Coronary artery (tissue), 2 donors: ENCODE measurements around the gene NBPF3.
A peak's percentile ranks its signal among the peaks of the same experiment; 100 is the strongest.
"Not testable (repeated sequence)": the region's sequence is repeated elsewhere in the genome, so short reads cannot be mapped to it uniquely, and the experiment has no call there.

Source experiments
- DNase-seq: peaks from one replicate; pipeline ENCODE4 v3.0.0-alpha.2; 2017; ENCODE audit warnings: low spot score
- H3K27ac ChIP-seq, 2 donors: fragments of 200-600 bp; sonication (generic); one replicate each; pipeline ENCODE4 v1.5.1; 2016 to 2019
- H3K4me3 ChIP-seq: fragments of 200-600 bp; sonication (generic); 2 replicates; pipeline ENCODE4 v1.5.1; 2016; ENCODE audit warnings: mild to moderate bottlenecking, moderate library complexity
- CTCF ChIP-seq: fragments of 200-600 bp; sonication (generic); IDR thresholded peaks from one replicate; pipeline ENCODE4 v1.5.1; 2019; ENCODE audit warnings: antibody characterized with exemption

NBPF3 gene

GRCh38 chr1:21435646-21436487, 4.1 kb upstream of the NBPF3 start:
- Histone ChIP-seq H3K27ac (no peak overlapping the region), H3K4me3 (peak overlapping the region; percentile 67)
- TF ChIP-seq CTCF: no peak
- no peak for DNase-seq

- Histone ChIP-seq H3K27ac (no peak overlapping the region), H3K4me3 (peak overlapping the region; percentile 67)
- no peak for TF ChIP-seq CTCF
Measured at GRCh38 chr1:21436488-21437340, 3.2 kb upstream of the NBPF3 start.

GRCh38 chr1:21437341-21437640, 2.6 kb upstream of the NBPF3 start:
- TF ChIP-seq CTCF: no peak
- H3K4me3 ChIP-seq: peak overlapping the region; percentile 67

More at GRCh38 chr1:21436488-21437340, 3.2 kb upstream of the NBPF3 start:
- no peak for DNase-seq

GRCh38 chr1:21438646-21439312, 1.2 kb upstream of the NBPF3 start:
- H3K27ac ChIP-seq, DNase-seq, H3K4me3 ChIP-seq: not testable (repeated sequence)

More at GRCh38 chr1:21437341-21437640, 2.6 kb upstream of the NBPF3 start:
- no peak overlapping the region for H3K27ac ChIP-seq
- DNase-seq: no peak

- DNase-seq: no peak
- no peak for TF ChIP-seq CTCF
- Histone ChIP-seq H3K27ac (no peak overlapping the region), H3K4me3 (peak overlapping the region; percentile 90)
Measured at GRCh38 chr1:21439345-21439720, 604 bp upstream of the NBPF3 start.

- peak overlapping the region; percentile 90 for H3K4me3 ChIP-seq
- H3K27ac ChIP-seq: peak overlapping the region in 1 of 2 donors; percentile 58
- DNase-seq: not testable (repeated sequence)
Measured at GRCh38 chr1:21440630-21441125, 741 bp downstream of the NBPF3 start.

GRCh38 chr1:21446647-21447046, 6.7 kb downstream of the NBPF3 start:
- H3K4me3 ChIP-seq, DNase-seq, H3K27ac ChIP-seq: not testable (repeated sequence)

GRCh38 chr1:21447311-21447710, 7.4 kb downstream of the NBPF3 start:
- Histone ChIP-seq H3K4me3 (no peak overlapping the region), H3K27ac (no peak overlapping the region)
- TF ChIP-seq CTCF: no peak
- no peak for DNase-seq
